ENCODE measurements around the gene SPEN. TPM values are rescaled to one million over a fixed set of nuclear protein-coding genes. Genes with fewer than 3 reads are reported as not detected.

SPEN gene
- polyA plus RNA-seq, 1 of the 3 experiments (the other 2 are of a cell fraction) = 6.1 TPM

GRCh38 chr1:15954316-15954715 lies 106.8 kb downstream of the SPEN start:
- Histone ChIP-seq H3K36me3 (replicated peaks in 1 of 2; ENCODE audit: control insufficient read depth in 1 of 2, insufficient read depth in 2 of 2, low read length in 1 of 2) (peaks cover 0 to 4% of the 10 kb centered on the region in 2 experiments), H3K9me3 (no peaks in the 10 kb centered on the region), H3K4me1 (ENCODE audit: control insufficient read depth in 1 of 2, insufficient read depth in 2 of 2, low read depth in 1 of 2, low read length in 1 of 2) (peaks cover 71 to 87% of the 10 kb centered on the region in 2 experiments), H2AFZ (ENCODE audit: low read depth) (no peak overlapping the region), H3K79me2 (ENCODE audit: insufficient read depth) (peaks cover 91% of the 10 kb centered on the region), H3K9ac (no peak overlapping the region), H3K27ac (ENCODE audit: low read depth in 2 of 2, low read length in 1 of 2) (peak overlapping the region; percentile 85 to 93), H3K27me3 (ENCODE audit: insufficient read depth) (no peaks in the 10 kb centered on the region), H3K4me2 (peak overlapping the region; percentile 76), H3K9me2 (no peaks in the 10 kb centered on the region), H4K20me1 (ENCODE audit: insufficient read depth) (no peaks in the 10 kb centered on the region), H3K4me3 (ENCODE audit: low read depth in 2 of 2, low read length in 1 of 2) (no peak overlapping the region), H3F3A (replicated peaks; ENCODE audit: insufficient read depth) (peaks cover 58% of the 10 kb centered on the region)
- WGBS (ENCODE audit: low lambda C conversion rate) = 88% methylated on average over 3 of the region's 3 CpGs
- ChIA-PET POLR2A (no interaction called here), CTCF (interaction anchor here (1.1 to 2.0 kb wide), 3 partner anchors 22 to 163 kb away, joined by 4 read pairs; partner anchors contain the start of gene ZBTB17)
- DNase-seq = no peak
- TF ChIP-seq USF2 (IDR thresholded peaks at IDR 0.05; ENCODE audit: borderline replicate concordance, low read depth, low read length) = no peak
- no peak for TF ChIP-seq FOSL2 (IDR thresholded peaks at IDR 0.05; ENCODE audit: borderline replicate concordance, low read depth)
- TF ChIP-seq RCOR1 (IDR thresholded peaks at IDR 0.05; ENCODE audit: low read length) = no peak
- no peak for TF ChIP-seq TAF1 (IDR thresholded peaks at IDR 0.05; ENCODE audit: borderline replicate concordance, low read depth, low read length)
- no peak for TF ChIP-seq SIN3A (IDR thresholded peaks at IDR 0.05; ENCODE audit: borderline replicate concordance, low read depth, low read length)
- TF ChIP-seq SMC3 (IDR thresholded peaks at IDR 0.05; ENCODE audit: low read depth, low read length) = no peak
- TF ChIP-seq NRF1 (IDR thresholded peaks at IDR 0.05; ENCODE audit: low read depth, low read length) = no peak
- no peak for TF ChIP-seq RXRA (IDR thresholded peaks at IDR 0.05; ENCODE audit: borderline replicate concordance, low read depth)
- TF ChIP-seq YY1 (IDR thresholded peaks at IDR 0.05; ENCODE audit: low read depth) = no peak
- no peak for TF ChIP-seq TEAD4 (IDR thresholded peaks at IDR 0.05; ENCODE audit: borderline replicate concordance, insufficient read depth)
- TF ChIP-seq MEF2A (IDR thresholded peaks at IDR 0.05; ENCODE audit: borderline replicate concordance, low read depth) = no peak
- no peak for TF ChIP-seq TCF12 (IDR thresholded peaks at IDR 0.05)

GRCh38 chr1:15955552-15955951 lies 108.0 kb downstream of the SPEN start:
- WGBS (ENCODE audit: low lambda C conversion rate) = 100% methylated on average over 2 of the region's 2 CpGs
- CTCF ChIA-PET = interaction anchor here (1.3 to 1.7 kb wide), 2 partner anchors 39 to 154 kb away, joined by 3 to 4 read pairs; no protein-coding TSS in a partner anchor

More at GRCh38 chr1:15955552-15955951, 108.0 kb downstream of the SPEN start:
- peak overlapping the region; percentile 45; the same call in 1 of the 2 replicates for H3K4me2 ChIP-seq
- peaks cover 89% of the 10 kb centered on the region for H3K79me2 ChIP-seq (ENCODE audit: insufficient read depth)
- DNase-seq = no peak
- no peaks in the 10 kb centered on the region for H4K20me1 ChIP-seq (ENCODE audit: insufficient read depth)
- H2AFZ ChIP-seq (ENCODE audit: low read depth) = no peak overlapping the region
- H3K9me3 ChIP-seq = no peaks in the 10 kb centered on the region
- no peaks in the 10 kb centered on the region for H3K9me2 ChIP-seq
- no peak overlapping the region for H3K4me3 ChIP-seq (ENCODE audit: low read depth in 2 of 2, low read length in 1 of 2)
- H3F3A ChIP-seq (replicated peaks; ENCODE audit: insufficient read depth) = peaks cover 61% of the 10 kb centered on the region
- H3K4me1 ChIP-seq (ENCODE audit: control insufficient read depth in 1 of 2, insufficient read depth in 2 of 2, low read depth in 1 of 2, low read length in 1 of 2) = peaks cover 60 to 75% of the 10 kb centered on the region in 2 experiments
- no peak for TF ChIP-seq MXI1 (IDR thresholded peaks at IDR 0.05; ENCODE audit: low read depth, low read length)
- no peak for TF ChIP-seq USF1 (IDR thresholded peaks at IDR 0.05; ENCODE audit: borderline replicate concordance, low read depth)
- no peak for TF ChIP-seq ZBTB33 (IDR thresholded peaks at IDR 0.05; ENCODE audit: borderline replicate concordance, low read depth)
- TF ChIP-seq REST (IDR thresholded peaks at IDR 0.05; ENCODE audit: low read depth, low read length) = no peak
- H3K27me3 ChIP-seq (ENCODE audit: insufficient read depth) = no peaks in the 10 kb centered on the region
- H3K36me3 ChIP-seq (replicated peaks in 1 of 2; ENCODE audit: control insufficient read depth in 1 of 2, insufficient read depth in 2 of 2, low read length in 1 of 2) = peaks cover 4% of the 10 kb centered on the region in 2 experiments
- peak overlapping the region; percentile 31 to 71; a peak in 3 of 4 replicates for H3K27ac ChIP-seq (ENCODE audit: low read depth in 2 of 2, low read length in 1 of 2)
- H3K9ac ChIP-seq = no peak overlapping the region
- POLR2A ChIA-PET = no interaction called here
